ENCODE data around the gene UGT1A3.

The UGT1A3 gene

DNA sequence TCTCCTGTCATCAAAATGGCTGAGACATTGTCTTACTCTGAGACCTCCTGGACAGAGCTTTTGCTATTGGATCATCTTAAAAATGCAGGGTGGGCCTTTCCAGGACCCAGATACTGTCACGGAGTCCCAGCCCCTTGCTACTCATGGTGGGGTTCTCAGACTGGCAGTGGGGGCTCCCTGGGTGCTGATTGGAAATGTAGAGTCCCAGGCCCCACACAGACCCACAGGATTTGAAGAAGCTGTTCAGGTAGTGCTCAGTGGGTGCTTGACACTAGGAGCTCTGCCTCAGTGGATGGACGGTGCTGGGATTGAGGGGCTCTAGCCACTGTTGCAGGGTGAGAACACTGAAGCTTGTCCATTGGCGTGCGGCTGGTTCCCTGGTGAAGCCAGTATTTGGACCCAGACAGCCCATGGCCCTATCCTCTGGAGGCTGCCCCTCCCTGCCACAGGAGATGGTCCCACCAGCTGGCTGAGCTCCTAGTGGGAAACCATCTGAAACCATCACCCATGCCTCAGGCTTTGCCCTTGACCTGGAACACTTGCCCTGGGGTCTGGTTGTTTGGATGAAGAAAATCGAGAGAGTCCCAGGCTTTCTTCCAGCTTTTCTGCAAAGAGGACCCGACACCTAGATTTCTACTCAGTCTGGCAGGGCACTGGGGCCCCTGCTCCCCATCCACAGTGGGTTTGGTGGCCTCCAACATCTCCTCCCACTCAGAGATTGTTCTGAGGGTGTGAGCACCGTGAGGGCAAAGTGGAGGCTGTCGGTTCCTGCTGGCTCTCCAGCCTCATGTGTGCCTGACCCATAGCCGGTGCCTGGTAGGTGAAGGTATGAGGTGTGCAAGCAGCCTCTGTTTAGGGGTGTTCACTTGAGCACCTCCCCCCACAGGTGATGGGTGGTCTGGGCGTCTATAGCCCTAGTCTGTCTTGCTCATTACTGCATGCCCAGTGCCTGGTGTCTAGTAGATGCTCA is 79.4 kb downstream of the UGT1A3 start:
- Histone ChIP-seq H3K27ac (ENCODE audit: low read depth, low read length) (no peak overlapping the region), H3K4me3 (ENCODE audit: low read length) (no peak overlapping the region), H3K27me3 (ENCODE audit: insufficient read depth, low read length) (no peaks in the 10 kb centered on the region), H3K9me3 (ENCODE audit: insufficient read depth, low read depth, low read length) (no peaks in the 10 kb centered on the region), H3K36me3 (ENCODE audit: insufficient read depth, low read length) (no peaks in the 10 kb centered on the region), H3K4me1 (ENCODE audit: insufficient read depth, low read length) (no peaks in the 10 kb centered on the region), H3K9ac (ENCODE audit: low read depth, low read length) (no peak overlapping the region)
- WGBS: 87% methylated on average over 10 of the region's 10 CpGs

DNA sequence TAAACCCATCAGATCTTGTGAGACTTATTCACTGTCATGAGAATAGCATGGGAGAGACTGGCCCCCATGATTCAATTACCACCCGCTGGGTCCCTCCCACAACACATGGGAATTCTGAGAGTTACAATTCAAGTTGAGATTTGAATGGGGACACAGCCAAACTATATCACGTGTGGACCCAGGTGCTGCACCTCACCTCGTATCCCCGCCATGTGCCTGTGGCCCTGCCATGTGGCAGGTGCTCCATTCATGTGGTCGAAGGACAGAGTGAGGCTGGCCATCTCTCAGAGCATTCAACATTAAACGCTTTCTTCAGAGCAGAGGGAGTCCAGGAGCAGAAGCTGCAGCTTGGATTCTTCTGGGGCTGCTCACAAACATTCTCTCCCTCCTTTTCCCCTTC is 81.5 kb downstream of the UGT1A3 start:
- H3K9ac ChIP-seq (ENCODE audit: low read depth, low read length): no peak overlapping the region
- H3K36me3 ChIP-seq (ENCODE audit: insufficient read depth, low read length): no peaks in the 10 kb centered on the region
- no peak overlapping the region for H3K27ac ChIP-seq (ENCODE audit: low read depth, low read length)
- no peaks in the 10 kb centered on the region for H3K4me1 ChIP-seq (ENCODE audit: insufficient read depth, low read length)
- no peaks in the 10 kb centered on the region for H3K9me3 ChIP-seq (ENCODE audit: insufficient read depth, low read depth, low read length)
- 90% methylated on average over 6 of the region's 6 CpGs for WGBS
- no peaks in the 10 kb centered on the region for H3K27me3 ChIP-seq (ENCODE audit: insufficient read depth, low read length)
- no peak overlapping the region for H3K4me3 ChIP-seq (ENCODE audit: low read length)

DNA sequence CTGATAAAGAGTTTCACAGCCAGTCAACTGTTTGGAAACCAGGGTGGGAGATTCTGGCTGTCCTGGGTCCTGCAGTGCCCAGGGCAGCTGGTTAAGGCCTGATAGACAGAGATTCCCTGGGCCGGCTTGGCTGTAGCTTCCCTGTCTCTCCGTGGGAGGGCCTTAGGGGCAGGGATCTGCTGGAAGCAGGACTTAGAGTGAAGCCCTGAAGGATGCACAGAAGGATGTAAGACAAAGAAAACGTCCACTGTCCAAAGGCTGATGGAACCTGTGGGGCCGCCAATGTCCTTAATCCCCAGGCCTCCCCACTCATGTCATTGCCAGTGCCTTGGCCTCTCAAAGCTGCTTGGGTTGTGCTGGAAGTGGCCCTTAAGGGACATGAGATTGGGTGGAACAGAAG is 82.2 kb downstream of the UGT1A3 start:
- H3K9me3 ChIP-seq (ENCODE audit: insufficient read depth, low read depth, low read length): no peaks in the 10 kb centered on the region
- H3K4me3 ChIP-seq (ENCODE audit: low read length): no peak overlapping the region
- 87% methylated on average over 4 of the region's 4 CpGs for WGBS
- H3K36me3 ChIP-seq (ENCODE audit: insufficient read depth, low read length): no peaks in the 10 kb centered on the region
- no peaks in the 10 kb centered on the region for H3K27me3 ChIP-seq (ENCODE audit: insufficient read depth, low read length)
- no peak overlapping the region for H3K27ac ChIP-seq (ENCODE audit: low read depth, low read length)
- H3K4me1 ChIP-seq (ENCODE audit: insufficient read depth, low read length): no peaks in the 10 kb centered on the region
- H3K9ac ChIP-seq (ENCODE audit: low read depth, low read length): no peak overlapping the region

DNA sequence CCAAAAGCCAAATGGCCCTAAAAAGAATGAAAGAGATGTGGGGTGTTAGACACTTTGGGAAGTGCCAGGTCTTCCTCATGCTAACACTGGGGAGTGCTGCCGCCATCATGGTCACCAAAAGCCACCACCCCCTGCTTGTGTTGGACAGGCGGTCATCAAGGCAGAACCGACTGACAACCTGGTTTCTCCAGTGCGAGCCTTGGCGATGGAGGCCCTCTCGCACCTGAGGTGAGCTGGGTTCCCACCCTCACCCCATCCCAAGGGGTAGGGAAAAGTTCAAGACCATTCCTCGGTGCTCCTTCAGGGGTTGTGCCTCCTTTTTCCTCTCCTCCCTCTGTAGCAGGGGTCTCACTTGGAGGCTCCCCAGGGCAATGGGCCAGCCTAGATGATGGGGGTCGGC is 82.9 kb downstream of the UGT1A3 start:
- 94% methylated on average over 8 of the region's 8 CpGs for WGBS
- Histone ChIP-seq H3K36me3 (ENCODE audit: insufficient read depth, low read length) (no peaks in the 10 kb centered on the region), H3K27ac (ENCODE audit: low read depth, low read length) (no peak overlapping the region), H3K9me3 (ENCODE audit: insufficient read depth, low read depth, low read length) (no peaks in the 10 kb centered on the region), H3K9ac (ENCODE audit: low read depth, low read length) (no peak overlapping the region), H3K27me3 (ENCODE audit: insufficient read depth, low read length) (no peaks in the 10 kb centered on the region), H3K4me3 (ENCODE audit: low read length) (no peak overlapping the region), H3K4me1 (ENCODE audit: insufficient read depth, low read length) (no peaks in the 10 kb centered on the region)

DNA sequence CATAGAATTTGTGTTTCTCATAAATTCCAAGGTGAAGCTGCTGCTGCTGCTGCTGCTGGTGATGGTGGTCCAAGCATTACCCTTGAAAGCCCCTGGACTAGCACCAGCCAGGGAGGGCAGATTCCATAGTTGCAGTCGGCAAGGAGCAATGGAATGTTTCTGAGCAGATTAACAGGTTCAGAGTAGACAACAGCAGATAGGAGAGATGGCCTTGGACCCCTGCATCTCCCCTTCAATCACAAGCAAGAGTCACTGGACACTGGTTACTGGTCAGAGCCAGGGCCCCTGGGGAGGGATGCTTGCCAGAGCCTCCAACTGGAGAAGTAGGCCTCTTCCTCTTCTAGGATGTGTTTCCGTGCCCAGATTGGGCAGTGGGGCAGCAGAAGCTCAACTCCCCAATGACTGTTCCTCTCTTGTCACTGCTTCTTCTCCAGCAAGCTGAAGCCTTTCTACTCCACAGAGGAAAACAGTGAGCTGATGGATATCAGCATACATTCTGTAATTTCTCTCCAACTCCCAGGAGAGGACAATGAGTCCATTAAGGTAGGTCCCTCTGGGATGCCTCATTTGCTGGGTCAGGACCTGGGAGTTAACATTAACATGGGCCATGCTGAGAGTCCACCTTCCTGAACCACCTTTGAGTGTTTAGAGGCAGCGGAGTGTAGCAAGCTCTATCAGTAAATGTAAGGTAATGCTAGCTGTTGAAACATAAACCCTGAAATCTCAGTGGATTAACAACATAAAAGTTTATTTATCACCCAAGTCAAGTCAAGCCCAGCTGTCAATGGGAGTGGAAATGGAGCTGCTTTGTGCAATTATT is 84.6 kb downstream of the UGT1A3 start:
- 84% methylated on average over 3 of the region's 3 CpGs for WGBS
- Histone ChIP-seq H3K4me1 (ENCODE audit: insufficient read depth, low read length) (no peaks in the 10 kb centered on the region), H3K4me3 (ENCODE audit: low read length) (no peak overlapping the region)

DNA sequence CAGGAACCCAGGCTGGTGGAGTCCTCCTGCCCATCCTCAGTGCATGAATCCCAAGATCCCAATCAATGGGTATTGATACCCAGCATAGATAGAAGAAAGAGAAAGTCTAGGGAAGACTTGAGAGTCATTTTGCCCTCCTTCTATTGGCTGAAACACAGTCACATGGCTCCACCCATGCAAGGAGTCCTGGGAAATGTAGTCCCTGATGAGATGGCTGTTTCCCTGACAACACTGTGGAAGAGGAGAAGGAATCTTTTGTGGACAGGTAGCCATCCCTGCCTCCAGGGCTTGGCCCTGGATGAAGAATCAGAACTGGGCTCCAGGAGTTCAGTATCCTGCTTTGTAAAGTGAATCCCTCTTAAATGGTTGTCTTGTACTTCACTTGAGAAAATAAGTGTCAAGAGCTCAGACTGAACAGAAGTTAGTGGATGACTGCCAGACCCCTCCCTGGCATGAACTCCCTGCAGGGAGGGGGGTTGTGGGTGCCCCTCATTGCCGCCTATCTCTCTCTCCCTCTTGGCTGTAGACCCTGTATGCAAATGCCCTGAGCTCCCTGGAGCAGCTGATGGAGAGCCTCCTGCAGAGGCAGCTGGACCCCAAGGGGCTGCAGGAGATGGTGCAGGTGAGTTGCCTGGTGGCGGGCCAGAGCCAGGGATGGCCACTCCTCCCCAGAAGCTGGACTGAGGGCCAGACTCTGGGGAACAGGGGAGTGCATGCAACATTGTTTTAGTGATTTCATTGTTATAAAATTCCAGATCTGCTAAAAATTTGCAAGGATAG is 85.4 kb downstream of the UGT1A3 start:
- no peaks in the 10 kb centered on the region for H3K36me3 ChIP-seq (ENCODE audit: insufficient read depth, low read length)

More for the DNA sequence above, 84.6 kb downstream of the UGT1A3 start:
- Histone ChIP-seq H3K27me3 (ENCODE audit: insufficient read depth, low read length) (no peaks in the 10 kb centered on the region), H3K9ac (ENCODE audit: low read depth, low read length) (no peak overlapping the region), H3K9me3 (ENCODE audit: insufficient read depth, low read depth, low read length) (no peaks in the 10 kb centered on the region), H3K36me3 (ENCODE audit: insufficient read depth, low read length) (no peaks in the 10 kb centered on the region), H3K27ac (ENCODE audit: low read depth, low read length) (no peak overlapping the region)

DNA sequence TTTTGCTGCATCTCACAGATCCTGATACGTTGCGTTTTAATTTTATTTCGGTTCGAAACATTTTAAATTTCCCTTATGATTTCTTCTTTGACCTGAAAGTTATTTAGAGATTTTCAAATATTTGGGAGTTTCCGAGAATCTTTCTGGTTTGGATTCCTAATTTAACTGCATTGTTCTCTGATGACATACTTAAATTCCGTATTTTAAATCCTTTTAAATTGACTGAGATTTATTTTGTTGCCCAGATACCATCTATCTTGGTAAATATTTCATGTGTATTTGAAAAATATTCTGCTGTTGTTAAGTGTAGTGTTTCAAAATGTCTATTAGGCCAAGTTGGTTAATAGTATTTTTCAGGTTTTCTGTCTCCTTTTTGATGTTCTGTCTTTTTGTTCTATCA is 87.0 kb downstream of the UGT1A3 start:
- Histone ChIP-seq H3K4me3 (ENCODE audit: low read length) (no peak overlapping the region), H3K36me3 (ENCODE audit: insufficient read depth, low read length) (no peaks in the 10 kb centered on the region), H3K4me1 (ENCODE audit: insufficient read depth, low read length) (no peaks in the 10 kb centered on the region), H3K9me3 (ENCODE audit: insufficient read depth, low read depth, low read length) (no peaks in the 10 kb centered on the region), H3K27ac (ENCODE audit: low read depth, low read length) (no peak overlapping the region), H3K27me3 (ENCODE audit: insufficient read depth, low read length) (no peaks in the 10 kb centered on the region), H3K9ac (ENCODE audit: low read depth, low read length) (no peak overlapping the region)
- WGBS: 83% methylated on average over 5 of the region's 6 CpGs

More for the DNA sequence above, 85.4 kb downstream of the UGT1A3 start:
- no peaks in the 10 kb centered on the region for H3K27me3 ChIP-seq (ENCODE audit: insufficient read depth, low read length)
- no peak overlapping the region for H3K9ac ChIP-seq (ENCODE audit: low read depth, low read length)
- no peaks in the 10 kb centered on the region for H3K9me3 ChIP-seq (ENCODE audit: insufficient read depth, low read depth, low read length)
- no peak overlapping the region for H3K4me3 ChIP-seq (ENCODE audit: low read length)
- 85% methylated on average over 2 of the region's 2 CpGs for WGBS
- no peak overlapping the region for H3K27ac ChIP-seq (ENCODE audit: low read depth, low read length)
- H3K4me1 ChIP-seq (ENCODE audit: insufficient read depth, low read length): no peaks in the 10 kb centered on the region

DNA sequence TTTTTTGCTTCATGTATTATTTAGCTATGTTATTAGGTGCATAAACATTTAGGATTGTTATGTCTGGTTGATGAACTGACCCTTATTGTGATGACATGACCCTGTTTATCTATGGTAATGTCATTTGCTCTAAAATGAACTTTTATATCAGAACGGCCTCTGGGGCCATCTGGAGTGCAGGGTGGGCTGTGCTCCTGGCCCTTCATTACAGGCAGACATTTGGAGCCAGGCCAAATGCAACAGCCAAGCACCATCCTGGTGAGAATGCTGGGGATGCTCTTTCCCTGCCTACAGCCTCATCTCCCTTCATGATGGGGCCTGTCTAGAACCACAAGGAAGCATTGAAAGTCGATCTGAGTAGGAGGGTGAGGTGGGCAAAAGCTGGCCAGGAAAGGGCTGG is 87.5 kb downstream of the UGT1A3 start:
- H3K4me3 ChIP-seq (ENCODE audit: low read length): no peak overlapping the region
- H3K4me1 ChIP-seq (ENCODE audit: insufficient read depth, low read length): no peaks in the 10 kb centered on the region
- H3K9me3 ChIP-seq (ENCODE audit: insufficient read depth, low read depth, low read length): no peaks in the 10 kb centered on the region
- no peaks in the 10 kb centered on the region for H3K36me3 ChIP-seq (ENCODE audit: insufficient read depth, low read length)
- no peaks in the 10 kb centered on the region for H3K27me3 ChIP-seq (ENCODE audit: insufficient read depth, low read length)
- 89% methylated on average over 2 of the region's 2 CpGs for WGBS
- H3K9ac ChIP-seq (ENCODE audit: low read depth, low read length): no peak overlapping the region
- H3K27ac ChIP-seq (ENCODE audit: low read depth, low read length): no peak overlapping the region

DNA sequence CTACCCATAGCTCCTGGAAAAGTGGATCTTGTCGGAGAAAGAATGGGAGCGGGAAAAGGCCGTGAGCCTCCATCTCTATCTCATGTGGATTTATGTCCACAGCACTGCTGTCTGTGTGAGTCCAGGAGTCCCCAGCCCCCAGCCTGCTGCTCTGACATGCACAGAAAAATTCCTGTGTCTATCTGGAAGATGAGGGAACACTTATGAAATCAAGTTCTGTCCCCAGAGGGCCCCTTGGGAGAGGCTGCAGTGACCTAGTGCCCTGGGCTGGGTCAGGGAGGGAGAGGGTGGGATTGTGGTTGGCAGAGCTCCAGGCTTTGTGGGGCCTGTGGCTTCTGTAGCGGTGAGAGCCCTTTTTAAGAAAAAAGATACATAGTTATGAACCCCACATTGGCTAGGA is 87.9 kb downstream of the UGT1A3 start:
- Histone ChIP-seq H3K27me3 (ENCODE audit: insufficient read depth, low read length) (no peaks in the 10 kb centered on the region), H3K27ac (ENCODE audit: low read depth, low read length) (no peak overlapping the region), H3K36me3 (ENCODE audit: insufficient read depth, low read length) (no peaks in the 10 kb centered on the region), H3K9ac (ENCODE audit: low read depth, low read length) (no peak overlapping the region), H3K4me1 (ENCODE audit: insufficient read depth, low read length) (no peaks in the 10 kb centered on the region), H3K9me3 (ENCODE audit: insufficient read depth, low read depth, low read length) (no peaks in the 10 kb centered on the region), H3K4me3 (ENCODE audit: low read length) (no peak overlapping the region)
- WGBS: 99% methylated on average over 3 of the region's 4 CpGs

DNA sequence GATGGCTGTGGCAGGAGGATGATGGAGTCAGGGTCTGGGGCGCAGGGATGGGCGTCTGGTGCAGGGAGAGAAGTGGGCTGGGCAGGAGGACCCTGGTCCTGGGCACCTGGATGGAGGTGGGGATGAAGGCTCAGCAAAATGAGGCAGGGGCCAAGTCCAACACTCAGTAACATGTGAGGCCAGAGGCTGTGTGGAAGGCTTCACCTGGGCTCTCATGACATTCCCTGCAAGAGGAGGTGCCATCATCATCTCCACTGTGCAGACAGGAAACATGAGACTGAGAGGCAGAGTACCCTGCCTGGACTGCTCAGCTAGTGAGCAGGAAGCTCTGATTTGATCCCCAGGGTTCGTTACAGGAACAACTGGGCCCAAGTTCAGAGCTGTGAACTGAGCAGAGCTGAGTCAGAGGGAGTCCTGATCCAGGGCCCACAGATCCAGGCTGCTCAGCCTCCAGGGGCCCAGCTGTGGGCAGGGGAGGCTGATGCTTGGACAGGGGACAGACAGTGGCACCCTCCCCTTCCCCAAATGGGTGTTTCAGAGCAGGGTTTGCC is 88.6 kb downstream of the UGT1A3 start:
- Histone ChIP-seq H3K4me1 (ENCODE audit: insufficient read depth, low read length) (no peaks in the 10 kb centered on the region), H3K27me3 (ENCODE audit: insufficient read depth, low read length) (no peaks in the 10 kb centered on the region), H3K9me3 (ENCODE audit: insufficient read depth, low read depth, low read length) (no peaks in the 10 kb centered on the region), H3K4me3 (ENCODE audit: low read length) (no peak overlapping the region), H3K36me3 (ENCODE audit: insufficient read depth, low read length) (no peaks in the 10 kb centered on the region), H3K27ac (ENCODE audit: low read depth, low read length) (no peak overlapping the region), H3K9ac (ENCODE audit: low read depth, low read length) (no peak overlapping the region)
- WGBS: 92% methylated on average over 3 of the region's 3 CpGs
